Natural killer cell (primary cell): ENCODE results near the gene JPH3. TPM values are rescaled to one million over a fixed set of nuclear protein-coding genes. Genes with fewer than 3 reads are reported as not detected.

Experiments
- ATAC-seq, 3 donors: fragments of 150-1000 bp in 2 of 3; fragments of 200-7000 bp in 1 of 3; cut with Tn5 transposase; 1 replicate in 1 of 3; 2 replicates in 2 of 3; pipeline ENCODE4 v1.10.0; 2021; ENCODE audit warnings: mild to moderate bottlenecking in 2 of 3, moderate library complexity in 2 of 3
- DNase-seq, 2 donors: peaks; one replicate each; pipeline versions ENCODE4 v3.0.0 to v3.0.0-alpha.2; 2013 to 2021; ENCODE audit warnings: mixed read lengths in 1 of 2
- H3K27ac ChIP-seq: one replicate; pipeline ENCODE4 v1.5.1; 2013; ENCODE audit warnings: mild to moderate bottlenecking, low read length
- H3K27me3 ChIP-seq: one replicate; pipeline ENCODE4 v1.6.1; 2013; ENCODE audit warnings: low read length; ENCODE audit not compliant: control insufficient read depth, insufficient read depth
- H3K36me3 ChIP-seq: one replicate; pipeline ENCODE4 v1.6.1; 2013; ENCODE audit warnings: low read length; ENCODE audit not compliant: control insufficient read depth, insufficient read depth
- H3K4me1 ChIP-seq: one replicate; pipeline ENCODE4 v1.6.1; 2013; ENCODE audit warnings: low read length; ENCODE audit not compliant: control insufficient read depth, insufficient read depth
- H3K4me3 ChIP-seq: one replicate; pipeline ENCODE4 v1.5.1; 2013; ENCODE audit warnings: low read length
- H3K9me3 ChIP-seq: one replicate; pipeline ENCODE4 v1.6.1; 2013; ENCODE audit warnings: low read length; ENCODE audit not compliant: control insufficient read depth, insufficient read depth
- H3K27ac Mint-ChIP-seq, 2 donors: one replicate each; pipeline ENCODE4 v1.8.0; 2022; ENCODE audit warnings: mild to moderate bottlenecking in 2 of 2, mixed read lengths in 2 of 2, moderate library complexity in 1 of 2
- H3K27me3 Mint-ChIP-seq, 2 donors: one replicate each; pipeline ENCODE4 v1.8.0; 2022; ENCODE audit warnings: low read depth in 2 of 2, mixed read lengths in 2 of 2
- H3K36me3 Mint-ChIP-seq: one replicate; pipeline ENCODE4 v1.8.0; 2022; ENCODE audit warnings: mixed read lengths
- H3K4me1 Mint-ChIP-seq, 2 donors: one replicate each; pipeline ENCODE4 v1.8.0; 2022; ENCODE audit warnings: mixed read lengths in 2 of 2
- H3K4me3 Mint-ChIP-seq: one replicate; pipeline ENCODE4 v1.8.0; 2022; ENCODE audit warnings: mild to moderate bottlenecking, moderate library complexity, mixed read lengths
- H3K9me3 Mint-ChIP-seq, 2 donors: one replicate each; pipeline ENCODE4 v1.8.0; 2022; ENCODE audit warnings: mixed read lengths in 2 of 2
- WGBS: methylation state at CpG from one replicate; pipeline ENCODE4 v1.1.7; 2013; ENCODE audit warnings: missing lambda C conversion rate; ENCODE audit not compliant: insufficient coverage; 5-methylcytosine and 5-hydroxymethylcytosine counted together
- intact Hi-C: fragments of 100-400 bp; cut with micrococcal nuclease; formaldehyde crosslinking; loops from one replicate; pipeline ENCODE4 v1.14.2; 2022
- total RNA-seq, 4 donors: library from RNA; stranded (reverse); fragments of 120-200 nt in 1 of 4; gene quantifications; one replicate each; pipeline versions ENCODE4 v1.2.3 to v1.2.4, GENCODE V29; 2013 to 2022
- TF ChIP-seq, protein P1 (sequence below): fragments of 200-600 bp; IDR thresholded peaks from one replicate; pipeline ENCODE4 v1.8.0; 2022; ENCODE audit warnings: antibody characterized with exemption

Gene JPH3
- total RNA-seq, 3 donors from 2014 or later (not counting 1 experiment from before 2014, with no cell fraction given): not detected

- ATAC-seq (no peak), DNase-seq (no peak)
- TF ChIP-seq, protein P1, sequence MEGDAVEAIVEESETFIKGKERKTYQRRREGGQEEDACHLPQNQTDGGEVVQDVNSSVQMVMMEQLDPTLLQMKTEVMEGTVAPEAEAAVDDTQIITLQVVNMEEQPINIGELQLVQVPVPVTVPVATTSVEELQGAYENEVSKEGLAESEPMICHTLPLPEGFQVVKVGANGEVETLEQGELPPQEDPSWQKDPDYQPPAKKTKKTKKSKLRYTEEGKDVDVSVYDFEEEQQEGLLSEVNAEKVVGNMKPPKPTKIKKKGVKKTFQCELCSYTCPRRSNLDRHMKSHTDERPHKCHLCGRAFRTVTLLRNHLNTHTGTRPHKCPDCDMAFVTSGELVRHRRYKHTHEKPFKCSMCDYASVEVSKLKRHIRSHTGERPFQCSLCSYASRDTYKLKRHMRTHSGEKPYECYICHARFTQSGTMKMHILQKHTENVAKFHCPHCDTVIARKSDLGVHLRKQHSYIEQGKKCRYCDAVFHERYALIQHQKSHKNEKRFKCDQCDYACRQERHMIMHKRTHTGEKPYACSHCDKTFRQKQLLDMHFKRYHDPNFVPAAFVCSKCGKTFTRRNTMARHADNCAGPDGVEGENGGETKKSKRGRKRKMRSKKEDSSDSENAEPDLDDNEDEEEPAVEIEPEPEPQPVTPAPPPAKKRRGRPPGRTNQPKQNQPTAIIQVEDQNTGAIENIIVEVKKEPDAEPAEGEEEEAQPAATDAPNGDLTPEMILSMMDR: no peak
- intact Hi-C loops: no loop called here
- H3K9me3 Mint-ChIP-seq: no peaks in the 10 kb centered on the region
- no peaks in the 10 kb centered on the region for H3K9me3 ChIP-seq
- H3K4me3 Mint-ChIP-seq: no peak overlapping the region
- H3K27ac ChIP-seq: no peak overlapping the region
- H3K36me3 ChIP-seq: no peaks in the 10 kb centered on the region
- no peak overlapping the region for H3K27ac Mint-ChIP-seq
- no peaks in the 10 kb centered on the region for H3K4me1 ChIP-seq
- H3K4me3 ChIP-seq: no peak overlapping the region
- H3K36me3 Mint-ChIP-seq: no peaks in the 10 kb centered on the region
- peaks cover 0 to 16% of the 10 kb centered on the region in 2 donors for H3K4me1 Mint-ChIP-seq
- no peaks in the 10 kb centered on the region for H3K27me3 ChIP-seq
- peaks cover 3 to 16% of the 10 kb centered on the region in 2 donors for H3K27me3 Mint-ChIP-seq
- 83% methylated on average over 6 of the region's 6 CpGs for WGBS
Measured at GRCh38 chr16:87563022-87563421, 39.3 kb upstream of the JPH3 start.

- H3K36me3 ChIP-seq: no peaks in the 10 kb centered on the region
- H3K9me3 ChIP-seq: no peaks in the 10 kb centered on the region
- no peak overlapping the region for H3K27ac ChIP-seq
- DNase-seq: no peak
- H3K4me1 Mint-ChIP-seq: peaks cover 0 to 16% of the 10 kb centered on the region in 2 donors
- H3K9me3 Mint-ChIP-seq: no peaks in the 10 kb centered on the region
- H3K4me3 ChIP-seq: no peak overlapping the region
- intact Hi-C loops: no loop called here
- H3K4me3 Mint-ChIP-seq: no peak overlapping the region
- ATAC-seq: no peak
- H3K36me3 Mint-ChIP-seq: no peaks in the 10 kb centered on the region
- no peaks in the 10 kb centered on the region for H3K27me3 ChIP-seq
- H3K27ac Mint-ChIP-seq: no peak overlapping the region
- no peaks in the 10 kb centered on the region for H3K4me1 ChIP-seq
- TF ChIP-seq, protein P1: no peak
- 84% methylated on average over 44 of the region's 44 CpGs for WGBS
- peaks cover 0 to 7% of the 10 kb centered on the region in 2 donors for H3K27me3 Mint-ChIP-seq
Measured at GRCh38 chr16:87563714-87564523, 38.4 kb upstream of the JPH3 start.

DNA sequence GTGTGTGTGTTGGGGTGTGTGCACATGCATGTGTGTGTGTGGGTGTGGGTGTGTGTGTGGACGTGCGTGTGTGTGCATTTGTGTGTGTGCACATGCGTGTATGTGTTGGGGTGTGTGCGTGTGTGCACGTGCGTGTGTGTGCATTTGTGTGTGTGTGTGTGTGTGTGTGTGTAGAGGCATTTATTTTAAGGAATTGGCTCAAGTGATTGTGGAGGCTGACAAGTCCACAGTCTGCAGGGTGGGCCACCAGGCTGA, 37.9 kb upstream of the JPH3 start:
- H3K27me3 ChIP-seq: no peaks in the 10 kb centered on the region
- H3K4me1 Mint-ChIP-seq: peaks cover 0 to 16% of the 10 kb centered on the region in 2 donors
- no peak overlapping the region for H3K27ac ChIP-seq
- H3K36me3 Mint-ChIP-seq: no peaks in the 10 kb centered on the region
- DNase-seq (no peak), ATAC-seq (no peak)
- 96% methylated on average over 6 of the region's 6 CpGs for WGBS
- H3K4me1 ChIP-seq: no peaks in the 10 kb centered on the region
- H3K4me3 ChIP-seq: no peak overlapping the region
- H3K27ac Mint-ChIP-seq: no peak overlapping the region
- H3K4me3 Mint-ChIP-seq: no peak overlapping the region
- no peaks in the 10 kb centered on the region for H3K9me3 ChIP-seq
- peaks cover 0 to 6% of the 10 kb centered on the region in 2 donors for H3K27me3 Mint-ChIP-seq
- no peaks in the 10 kb centered on the region for H3K9me3 Mint-ChIP-seq
- intact Hi-C loops: no loop called here
- TF ChIP-seq, protein P1: no peak
- H3K36me3 ChIP-seq: no peaks in the 10 kb centered on the region
